HepG2 (cell line): ENCODE measurements around the gene NUDT19. TPM values are rescaled to one million over a fixed set of nuclear protein-coding genes. Genes with fewer than 3 reads are reported as not detected.
A peak's percentile ranks its signal among the peaks of the same experiment; 100 is the strongest.

Source experiments
- AFF4 ChIP-seq: sonication (generic); formaldehyde crosslinking; IDR thresholded peaks from 2 replicates; pipeline ENCODE4 v1.4.0; 2020; ENCODE audit warnings: missing genetic modification reagents
- AGO2 ChIP-seq: fragments of 200-400 bp; formaldehyde crosslinking; optimal IDR thresholded peaks from 2 replicates; pipeline ENCODE3; 2017; ENCODE audit warnings: mild to moderate bottlenecking, low read depth, low read length, moderate library complexity
- ARID2 ChIP-seq: sonication (generic); formaldehyde crosslinking; IDR thresholded peaks from 2 replicates; pipeline ENCODE4 v1.8.1; 2022; ENCODE audit warnings: mild to moderate bottlenecking, missing genetic modification reagents, borderline replicate concordance
- KLF12 ChIP-seq: sonication (generic); formaldehyde crosslinking; IDR thresholded peaks from 2 replicates; pipeline ENCODE4 v1.4.0; 2020; ENCODE audit warnings: missing genetic modification reagents, borderline replicate concordance
- PHF8 ChIP-seq: sonication (generic); formaldehyde crosslinking; IDR thresholded peaks from 2 replicates; pipeline ENCODE4 v1.5.0; 2020; ENCODE audit warnings: missing genetic modification reagents
- TGIF2 ChIP-seq: IDR thresholded peaks from 2 replicates; pipeline ENCODE4 v1.6.1; 2016; ENCODE audit warnings: control low read depth, missing compliant biosample characterization
- YEATS4 ChIP-seq: sonication (generic); formaldehyde crosslinking; IDR thresholded peaks from 2 replicates; pipeline ENCODE4 v1.4.0; 2020; ENCODE audit warnings: missing genetic modification reagents, borderline replicate concordance
- ZBTB34 ChIP-seq: sonication (generic); formaldehyde crosslinking; IDR thresholded peaks from 2 replicates; pipeline ENCODE4 v1.8.0; 2022; ENCODE audit warnings: mild to moderate bottlenecking, missing genetic modification reagents
- ZIK1 ChIP-seq: sonication (generic); formaldehyde crosslinking; IDR thresholded peaks from 2 replicates; pipeline ENCODE4 v1.5.0; 2020; ENCODE audit warnings: mild to moderate bottlenecking, low read depth, missing genetic modification reagents, borderline replicate concordance
- ZNF598 ChIP-seq: sonication (generic); formaldehyde crosslinking; IDR thresholded peaks from 2 replicates; pipeline ENCODE4 v1.5.1; 2020; ENCODE audit warnings: mild to moderate bottlenecking, missing genetic modification reagents, borderline replicate concordance
- ZNF607 ChIP-seq: sonication (generic); formaldehyde crosslinking; IDR thresholded peaks from 2 replicates; pipeline ENCODE4 v1.5.1; 2020; ENCODE audit warnings: missing genetic modification reagents, mild to moderate bottlenecking, borderline replicate concordance
- ZNF616 ChIP-seq: sonication (generic); formaldehyde crosslinking; IDR thresholded peaks from 2 replicates; pipeline ENCODE4 v1.5.0; 2020; ENCODE audit warnings: low read depth, mild to moderate bottlenecking, missing genetic modification reagents
- ZNF687 ChIP-seq: sonication (generic); formaldehyde crosslinking; IDR thresholded peaks from 2 replicates; pipeline ENCODE4 v1.5.1; 2020; ENCODE audit warnings: mild to moderate bottlenecking, missing genetic modification reagents, moderate library complexity
- ZNF691 ChIP-seq: sonication (generic); formaldehyde crosslinking; IDR thresholded peaks from 2 replicates; pipeline ENCODE4 v1.4.0; 2020; ENCODE audit warnings: missing genetic modification reagents, low read depth, mild to moderate bottlenecking, borderline replicate concordance
- ZNF784 ChIP-seq: sonication (generic); formaldehyde crosslinking; IDR thresholded peaks from 2 replicates; pipeline ENCODE4 v1.5.1; 2020; ENCODE audit warnings: missing genetic modification reagents, mild to moderate bottlenecking, borderline replicate concordance
- polyA plus RNA-seq, 8 experiments: library from polyadenylated mRNA; depleted of rRNA in 3 of 8; stranded (reverse) in 7 of 8; unstranded in 1 of 8; fragments of >200 nt; fragmentation: Illumina TruSeq in 4 of 8; extraction: Trizol in 4 of 8; gene quantifications; 2 replicates each; pipeline versions ENCODE4 v1.2.1 to v1.2.3, GENCODE V29; 2011 to 2016; ENCODE audit warnings: low read depth in 4 of 8, missing spikeins in 1 of 8, mixed read lengths in 1 of 8; ENCODE audit not compliant: insufficient read depth in 1 of 8
- total RNA-seq, 5 experiments: library from RNA; depleted of rRNA; stranded (reverse); fragments of >200 nt; fragmentation: Illumina TruSeq; extraction: Trizol; gene quantifications; 2 replicates each; pipeline ENCODE4 v1.2.3, GENCODE V29; 2016; ENCODE audit warnings: low read depth in 1 of 5

The NUDT19 gene
- total and polyA plus RNA-seq, 2 of the 13 experiments (the other 11 are each of a cell fraction or from before 2014, with no cell fraction given): 3.1 to 3.6 TPM

- 0 out of 2 replicates have a peak, but pooled peaks have one; percentile 33 for TF ChIP-seq ZBTB34 (CRISPR knock-in tag)
- peak; percentile 45 for TF ChIP-seq PHF8 (CRISPR knock-in tag)
- TF ChIP-seq AFF4 (CRISPR knock-in tag): no peak
- peak; percentile 36; the same call in 1 of the 2 replicates for TF ChIP-seq TGIF2
- TF ChIP-seq ZNF691 (CRISPR knock-in tag): peak; percentile 16; the same call in 1 of the 2 replicates
- TF ChIP-seq ZNF616: peak; percentile 66
- peak; percentile 60; the same call in 1 of the 2 replicates for TF ChIP-seq ZNF784
- peak; percentile 52; the same call in 1 of the 2 replicates for TF ChIP-seq YEATS4
- TF ChIP-seq ZNF687 (CRISPR knock-in tag): peak; percentile 96
- peak; percentile 13; the same call in 1 of the 2 replicates for TF ChIP-seq ZNF607
- TF ChIP-seq ZNF598 (CRISPR knock-in tag): peak; percentile 69; the same call in 1 of the 2 replicates
- peak; percentile 25; the same call in 1 of the 2 replicates for TF ChIP-seq KLF12 (CRISPR knock-in tag)
- TF ChIP-seq ARID2 (CRISPR knock-in tag): no peak
- TF ChIP-seq ZIK1: peak; percentile 8; the same call in 1 of the 2 replicates
- TF ChIP-seq AGO2: peak; percentile 59
Observed at GRCh38 chr19:32691952-32692726, 518 bp downstream of the NUDT19 start (continued).
